Peyer's patch (tissue), 4 donors: ENCODE measurements around the gene F13B. TPM values are rescaled to one million over a fixed set of nuclear protein-coding genes. Genes with fewer than 3 reads are reported as not detected.
"Not testable (repeated sequence)": the region's sequence is repeated elsewhere in the genome, so short reads cannot be mapped to it uniquely, and the experiment has no call there.

Source experiments
- DNase-seq, 3 donors: peaks; one replicate each; pipeline ENCODE4 v3.0.0-alpha.2; 2017 to 2019
- H3K27ac ChIP-seq, 4 donors: fragments of 200-600 bp; sonication (generic); one replicate each; pipeline ENCODE4 v1.5.1; 2016 to 2019
- H3K27me3 ChIP-seq, 2 donors: fragments of 200-600 bp; sonication (generic); one replicate each; pipeline ENCODE4 v1.5.1; 2019
- H3K36me3 ChIP-seq, 3 donors: fragments of 200-600 bp; sonication (generic); one replicate each; pipeline ENCODE4 v1.5.1; 2016 to 2019
- H3K4me1 ChIP-seq, 4 donors: fragments of 200-600 bp; sonication (generic); one replicate each; pipeline ENCODE4 v1.5.1; 2016 to 2019
- H3K4me3 ChIP-seq, 4 donors: fragments of 200-600 bp; sonication (generic); 1 replicate in 3 of 4; 2 replicates in 1 of 4; pipeline ENCODE4 v1.5.1; 2016 to 2019; ENCODE audit warnings: mild to moderate bottlenecking in 1 of 4
- H3K9me3 ChIP-seq, 4 donors: fragments of 200-600 bp; sonication (generic); one replicate each; pipeline ENCODE4 v1.5.1; 2016 to 2019; ENCODE audit warnings: mild to moderate bottlenecking in 1 of 4
- POLR2A ChIP-seq, 2 donors: fragments of 450-650 bp; IDR thresholded peaks; one replicate each; pipeline ENCODE4 v1.5.1; 2017; ENCODE audit warnings: antibody characterized with exemption in 2 of 2, mild to moderate bottlenecking in 2 of 2, moderate library complexity in 2 of 2
- total RNA-seq, 4 donors: library from RNA; depleted of rRNA; stranded (reverse); fragments of >200 nt; gene quantifications; one replicate each; pipeline ENCODE4 v1.1.0, GENCODE V29; 2016
- TF ChIP-seq, protein P1 (sequence below), 6 experiments: fragments of 450-650 bp in 4 of 6; fragments of 200-600 bp in 2 of 6; sonication (generic) in 1 of 6; IDR thresholded peaks; one replicate each; pipeline ENCODE4 v1.5.1; 2017 to 2019; ENCODE audit warnings: antibody characterized with exemption in 6 of 6, mild to moderate bottlenecking in 3 of 6, moderate library complexity in 1 of 6

Gene F13B
- total RNA-seq, 4 donors from 2014 or later = not detected

DNA sequence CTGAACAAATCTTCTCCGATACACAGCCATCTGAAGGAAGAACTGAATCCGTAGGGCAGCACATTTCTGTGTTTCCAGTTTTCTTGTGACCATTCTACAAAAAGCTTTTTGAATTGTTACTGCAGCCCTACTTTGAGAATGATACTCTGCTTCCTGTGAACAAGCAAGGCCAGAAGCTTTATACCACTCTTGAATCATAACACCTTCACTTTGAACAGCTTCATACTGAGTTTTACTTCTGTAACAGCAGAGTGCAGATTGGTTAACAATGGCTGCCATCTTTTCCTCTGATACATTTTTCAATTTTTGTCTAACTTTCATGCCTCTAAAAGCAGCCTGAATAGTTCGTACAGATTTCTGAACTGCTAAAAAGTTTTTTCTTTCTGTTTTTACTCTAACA is 33.6 kb upstream of the F13B start:
- Histone ChIP-seq H3K9me3 (no peaks in the 10 kb centered on the region), H3K27me3 (no peaks in the 10 kb centered on the region), H3K4me3 (no peak overlapping the region), H3K4me1 (no peaks in the 10 kb centered on the region), H3K36me3 (no peaks in the 10 kb centered on the region), H3K27ac (no peak overlapping the region)
- no peak for DNase-seq
- TF ChIP-seq, protein P1, sequence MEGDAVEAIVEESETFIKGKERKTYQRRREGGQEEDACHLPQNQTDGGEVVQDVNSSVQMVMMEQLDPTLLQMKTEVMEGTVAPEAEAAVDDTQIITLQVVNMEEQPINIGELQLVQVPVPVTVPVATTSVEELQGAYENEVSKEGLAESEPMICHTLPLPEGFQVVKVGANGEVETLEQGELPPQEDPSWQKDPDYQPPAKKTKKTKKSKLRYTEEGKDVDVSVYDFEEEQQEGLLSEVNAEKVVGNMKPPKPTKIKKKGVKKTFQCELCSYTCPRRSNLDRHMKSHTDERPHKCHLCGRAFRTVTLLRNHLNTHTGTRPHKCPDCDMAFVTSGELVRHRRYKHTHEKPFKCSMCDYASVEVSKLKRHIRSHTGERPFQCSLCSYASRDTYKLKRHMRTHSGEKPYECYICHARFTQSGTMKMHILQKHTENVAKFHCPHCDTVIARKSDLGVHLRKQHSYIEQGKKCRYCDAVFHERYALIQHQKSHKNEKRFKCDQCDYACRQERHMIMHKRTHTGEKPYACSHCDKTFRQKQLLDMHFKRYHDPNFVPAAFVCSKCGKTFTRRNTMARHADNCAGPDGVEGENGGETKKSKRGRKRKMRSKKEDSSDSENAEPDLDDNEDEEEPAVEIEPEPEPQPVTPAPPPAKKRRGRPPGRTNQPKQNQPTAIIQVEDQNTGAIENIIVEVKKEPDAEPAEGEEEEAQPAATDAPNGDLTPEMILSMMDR (IDR thresholded peaks at IDR 0.05) = no peak
- TF ChIP-seq POLR2A (IDR thresholded peaks at IDR 0.05) = no peak

- no peaks in the 10 kb centered on the region for H3K9me3 ChIP-seq
- H3K4me1 ChIP-seq = no peaks in the 10 kb centered on the region
- H3K27me3 ChIP-seq = no peaks in the 10 kb centered on the region
- H3K27ac ChIP-seq = no peak overlapping the region
- no peaks in the 10 kb centered on the region for H3K36me3 ChIP-seq
- TF ChIP-seq, protein P1 (IDR thresholded peaks at IDR 0.05) = no peak
- TF ChIP-seq POLR2A (IDR thresholded peaks at IDR 0.05) = no peak
- no peak overlapping the region for H3K4me3 ChIP-seq
- no peak for DNase-seq
These were observed 32.4 kb upstream of the F13B start for GRCh38 chr1:197099444-197099843.

- not testable (repeated sequence) for DNase-seq, H3K36me3 ChIP-seq, H3K4me1 ChIP-seq, H3K4me3 ChIP-seq, H3K27me3 ChIP-seq, H3K27ac ChIP-seq, H3K9me3 ChIP-seq
These were observed 29.9 kb upstream of the F13B start for GRCh38 chr1:197096971-197097370.

DNA sequence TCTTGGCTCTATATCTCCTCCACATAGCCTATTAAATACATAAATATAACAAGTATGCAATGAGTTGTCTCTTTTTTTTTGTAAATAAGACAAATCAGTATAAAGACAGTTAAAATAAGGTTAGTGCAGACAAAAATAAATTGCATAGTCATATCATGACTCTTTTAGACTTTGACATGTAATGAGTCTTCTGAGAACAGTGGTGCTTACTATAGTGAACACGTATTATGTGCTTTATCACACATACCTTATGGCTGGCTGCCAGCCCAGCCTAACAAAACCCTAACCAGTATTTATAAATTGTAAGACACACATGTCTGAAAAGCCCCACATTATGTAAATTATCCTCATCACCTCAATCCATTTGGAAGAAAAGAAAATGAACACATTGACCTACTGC is 29.1 kb upstream of the F13B start:
- no peak overlapping the region for H3K27ac ChIP-seq
- DNase-seq = peak in 1 of 3 donors; percentile 50

DNA sequence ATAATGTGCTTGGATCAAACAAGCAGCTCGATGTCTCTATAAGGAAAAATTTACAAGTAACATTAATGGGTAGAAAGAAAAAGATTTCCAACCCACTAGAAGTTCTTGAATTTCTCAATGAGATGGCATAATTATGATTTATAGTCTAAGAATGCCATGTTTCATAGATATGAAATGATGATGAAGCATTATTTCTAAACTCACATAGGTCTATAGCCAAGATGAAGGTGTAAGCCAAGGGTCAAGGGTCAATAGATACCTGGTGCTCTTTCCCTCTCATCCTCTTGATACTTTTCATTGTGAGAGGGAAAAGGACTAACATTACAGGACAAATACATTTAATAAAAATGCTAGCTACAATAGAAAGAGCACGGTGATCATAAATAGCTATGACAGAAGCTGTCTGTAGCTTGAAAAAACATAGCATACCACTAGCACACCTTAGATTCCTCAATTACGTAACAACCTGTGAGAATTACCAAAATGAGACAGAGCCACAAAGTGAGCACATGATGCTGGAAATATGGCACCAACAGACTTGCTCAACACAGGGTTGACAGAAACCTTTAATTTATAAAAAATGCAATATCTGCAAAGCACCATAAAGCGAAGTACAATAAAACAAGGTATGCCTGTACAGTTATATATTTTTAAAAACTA is 26.3 kb upstream of the F13B start:
- no peaks in the 10 kb centered on the region for H3K27me3 ChIP-seq
- H3K36me3 ChIP-seq = no peaks in the 10 kb centered on the region
- DNase-seq = no peak
- no peak overlapping the region for H3K4me3 ChIP-seq
- H3K4me1 ChIP-seq = no peaks in the 10 kb centered on the region
- H3K9me3 ChIP-seq = no peaks in the 10 kb centered on the region
- no peak overlapping the region for H3K27ac ChIP-seq
- TF ChIP-seq, protein P1 (IDR thresholded peaks at IDR 0.05) = no peak
- TF ChIP-seq POLR2A (IDR thresholded peaks at IDR 0.05) = no peak

More for the DNA sequence above, 29.1 kb upstream of the F13B start:
- H3K4me1 ChIP-seq = no peaks in the 10 kb centered on the region
- no peaks in the 10 kb centered on the region for H3K9me3 ChIP-seq
- no peak overlapping the region for H3K4me3 ChIP-seq
- TF ChIP-seq, protein P1 (IDR thresholded peaks at IDR 0.05) = no peak
- no peak for TF ChIP-seq POLR2A (IDR thresholded peaks at IDR 0.05)
- H3K36me3 ChIP-seq = no peaks in the 10 kb centered on the region
- no peaks in the 10 kb centered on the region for H3K27me3 ChIP-seq

DNA sequence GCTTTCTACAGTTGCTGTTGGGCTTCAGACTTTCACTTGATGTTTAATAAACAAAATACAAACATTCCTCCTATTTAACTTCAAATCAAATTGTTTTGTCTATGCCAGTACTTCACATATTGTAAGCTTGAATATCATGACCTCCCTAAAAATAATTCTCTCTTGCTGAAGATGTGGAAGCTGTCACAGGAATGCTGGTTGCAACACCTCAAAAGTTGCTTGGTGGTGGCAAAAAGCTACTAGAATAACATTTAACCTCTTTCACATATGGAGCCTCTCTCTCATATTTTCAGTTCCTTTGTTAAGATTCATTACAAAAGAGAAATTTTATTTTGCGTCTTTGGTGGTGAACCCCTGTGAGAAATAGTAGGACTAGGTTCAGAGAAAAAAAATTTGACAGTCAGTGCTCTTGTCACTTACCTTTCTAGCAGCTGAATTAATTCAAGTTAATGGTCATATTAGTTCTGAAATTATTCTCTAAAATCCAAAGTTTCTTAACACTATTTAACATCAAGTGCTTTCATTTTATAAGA is 25.5 kb upstream of the F13B start:
- no peak for DNase-seq
- no peaks in the 10 kb centered on the region for H3K36me3 ChIP-seq
- H3K27me3 ChIP-seq = no peaks in the 10 kb centered on the region
- no peak overlapping the region for H3K4me3 ChIP-seq
- no peaks in the 10 kb centered on the region for H3K9me3 ChIP-seq
- TF ChIP-seq, protein P1 (IDR thresholded peaks at IDR 0.05) = no peak
- TF ChIP-seq POLR2A (IDR thresholded peaks at IDR 0.05) = no peak
- H3K27ac ChIP-seq = no peak overlapping the region
- no peaks in the 10 kb centered on the region for H3K4me1 ChIP-seq
